ENCODE data around the gene RASAL2. TPM values are rescaled to one million over a fixed set of nuclear protein-coding genes. Genes with fewer than 3 reads are reported as not detected.

The RASAL2 gene
- total RNA-seq, 1 experiment from 2014 or later = 22.2 TPM

DNA sequence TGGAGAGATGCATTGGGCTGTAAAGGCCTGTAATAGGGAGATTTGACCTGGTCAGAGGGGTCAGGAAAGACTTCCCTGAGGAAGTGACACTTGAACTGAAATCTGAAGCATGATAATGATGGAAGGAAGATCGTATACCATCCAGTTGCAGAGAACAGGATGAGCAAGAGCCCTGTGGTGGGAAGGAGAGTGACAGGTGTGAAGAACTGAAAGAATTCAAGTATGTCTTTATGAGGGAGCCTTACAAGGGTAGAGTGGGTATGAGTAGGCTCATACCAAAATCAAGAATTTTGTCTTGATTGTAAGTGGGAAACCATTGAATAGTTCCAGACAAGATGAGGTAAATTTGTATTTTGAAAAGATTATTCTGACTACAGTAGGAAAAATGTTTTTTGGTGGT lies 129.4 kb downstream of the RASAL2 start:
- no peak overlapping the region for H3K23ac ChIP-seq (ENCODE audit: insufficient read length, low read depth, low read length)
- no peak overlapping the region for H2BK20ac ChIP-seq (ENCODE audit: low read depth, low read length, poor library complexity, severe bottlenecking)
- no peaks in the 10 kb centered on the region; a peak in 1 of 5 replicates for H3K9me3 Mint-ChIP-seq
- no peak for DNase-seq
- peak overlapping the region in 1 of 3 experiments; percentile 1; a peak in 1 of 7 replicates for H3K27ac Mint-ChIP-seq
- H3T11ph ChIP-seq (ENCODE audit: low read length) = no peak overlapping the region
- WGBS (ENCODE audit: extremely low coverage, insufficient read length, low lambda C conversion rate) = no CpG with 5 or more reads among the region's 1 CpG
- no peaks in the 10 kb centered on the region for H3K9me3 ChIP-seq (ENCODE audit: control insufficient read depth, low read depth, low read length)
- no peak overlapping the region for H2BK5ac ChIP-seq (ENCODE audit: insufficient read length, low read length)
- no peak overlapping the region for H3K4me3 Mint-ChIP-seq
- H3K27me3 ChIP-seq (ENCODE audit: insufficient read depth, low read length) = no peaks in the 10 kb centered on the region
- no peaks in the 10 kb centered on the region for H3K4me1 ChIP-seq (ENCODE audit: insufficient read depth, low read length)
- no peaks in the 10 kb centered on the region for H3K23me2 ChIP-seq (ENCODE audit: insufficient read length, low read depth, low read length, poor library complexity, severe bottlenecking)
- no peak overlapping the region for H3K9ac ChIP-seq (ENCODE audit: extremely low read depth, insufficient read length, low read length)
- H3K27ac ChIP-seq (ENCODE audit: insufficient read length, low read depth, low read length) = no peak overlapping the region
- no peaks in the 10 kb centered on the region; the same call in 1 of the 2 replicates for H3K79me2 ChIP-seq (ENCODE audit: insufficient read depth, low read length)
- H4K20me1 ChIP-seq (ENCODE audit: control insufficient read depth, insufficient read depth, insufficient read length) = no peaks in the 10 kb centered on the region
- no peak overlapping the region for H2AFZ ChIP-seq (ENCODE audit: low read length)
- no peak overlapping the region for H4K91ac ChIP-seq (ENCODE audit: insufficient read length, low read depth, low read length)
- no peak overlapping the region for H3K4me2 ChIP-seq (ENCODE audit: insufficient read depth, insufficient read length, low read length)
- no peak overlapping the region for H2BK15ac ChIP-seq (ENCODE audit: low read depth, low read length)
- H3K14ac ChIP-seq (ENCODE audit: insufficient read depth, low read length) = no peak overlapping the region
- H3K4ac ChIP-seq (ENCODE audit: low read depth, low read length) = no peak overlapping the region
- no peak overlapping the region for H2AK5ac ChIP-seq (ENCODE audit: insufficient read length, low read length)
- peaks cover 9 to 12% of the 10 kb centered on the region in 2 experiments for H3K4me1 Mint-ChIP-seq
- H2BK120ac ChIP-seq (ENCODE audit: low read depth, low read length, poor library complexity, severe bottlenecking) = no peak overlapping the region
- H2BK12ac ChIP-seq (ENCODE audit: insufficient read length, low read depth, low read length) = no peak overlapping the region
- H3K27me3 Mint-ChIP-seq (ENCODE audit: low read depth) = no peaks in the 10 kb centered on the region
- no peaks in the 10 kb centered on the region; a peak in 1 of 7 replicates for H3K36me3 Mint-ChIP-seq (ENCODE audit: insufficient read depth in 1 of 3, low read depth in 3 of 3)
- H4K8ac ChIP-seq (replicated peaks; ENCODE audit: insufficient read length, low read depth, low read length) = no peak overlapping the region
- no peak overlapping the region for H4K5ac ChIP-seq (ENCODE audit: insufficient read length, low read depth, low read length)
- no peak overlapping the region for H3K56ac ChIP-seq (ENCODE audit: insufficient read length, low read depth, low read length)
- no peak overlapping the region for H3K18ac ChIP-seq (ENCODE audit: insufficient read length, low read depth, low read length)
- H3K79me1 ChIP-seq (ENCODE audit: insufficient read depth, low read depth, low read length, poor library complexity, severe bottlenecking) = peaks cover 3% of the 10 kb centered on the region
- TF ChIP-seq, protein P1, sequence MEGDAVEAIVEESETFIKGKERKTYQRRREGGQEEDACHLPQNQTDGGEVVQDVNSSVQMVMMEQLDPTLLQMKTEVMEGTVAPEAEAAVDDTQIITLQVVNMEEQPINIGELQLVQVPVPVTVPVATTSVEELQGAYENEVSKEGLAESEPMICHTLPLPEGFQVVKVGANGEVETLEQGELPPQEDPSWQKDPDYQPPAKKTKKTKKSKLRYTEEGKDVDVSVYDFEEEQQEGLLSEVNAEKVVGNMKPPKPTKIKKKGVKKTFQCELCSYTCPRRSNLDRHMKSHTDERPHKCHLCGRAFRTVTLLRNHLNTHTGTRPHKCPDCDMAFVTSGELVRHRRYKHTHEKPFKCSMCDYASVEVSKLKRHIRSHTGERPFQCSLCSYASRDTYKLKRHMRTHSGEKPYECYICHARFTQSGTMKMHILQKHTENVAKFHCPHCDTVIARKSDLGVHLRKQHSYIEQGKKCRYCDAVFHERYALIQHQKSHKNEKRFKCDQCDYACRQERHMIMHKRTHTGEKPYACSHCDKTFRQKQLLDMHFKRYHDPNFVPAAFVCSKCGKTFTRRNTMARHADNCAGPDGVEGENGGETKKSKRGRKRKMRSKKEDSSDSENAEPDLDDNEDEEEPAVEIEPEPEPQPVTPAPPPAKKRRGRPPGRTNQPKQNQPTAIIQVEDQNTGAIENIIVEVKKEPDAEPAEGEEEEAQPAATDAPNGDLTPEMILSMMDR (conservative IDR thresholded peaks at IDR 0.05) = no peak
